Ovary (tissue), 9 donors: ENCODE measurements around the gene TIMELESS. TPM values are rescaled to one million over a fixed set of nuclear protein-coding genes. Genes with fewer than 3 reads are reported as not detected.

ENCODE experiments used
- DNase-seq, 5 donors: peaks; one replicate each; pipeline ENCODE4 v3.0.0-alpha.2; 2019 to 2020
- H3K27ac ChIP-seq, 2 donors: fragments of 200-600 bp; one replicate each; pipeline versions ENCODE4 v1.5.1 to v1.8.0; 2019 to 2022
- H3K27me3 ChIP-seq: fragments of 200-600 bp; one replicate; pipeline ENCODE4 v1.8.0; 2022
- H3K36me3 ChIP-seq: fragments of 200-600 bp; sonication (generic); one replicate; pipeline ENCODE4 v1.5.1; 2019
- H3K4me1 ChIP-seq: one replicate; pipeline ENCODE4 v1.8.1; 2013; ENCODE audit warnings: mild to moderate bottlenecking, moderate library complexity; ENCODE audit not compliant: insufficient read depth
- H3K4me3 ChIP-seq: fragments of 200-600 bp; sonication (generic); one replicate; pipeline ENCODE4 v1.5.1; 2017
- H3K9me3 ChIP-seq, 2 donors: fragments of 200-600 bp in 1 of 2; sonication (generic) in 1 of 2; one replicate each; pipeline versions ENCODE4 v1.5.1 to v1.8.1; 2013 to 2019; ENCODE audit warnings: mild to moderate bottlenecking in 1 of 2, moderate library complexity in 1 of 2
- EP300 ChIP-seq: sonication (generic); formaldehyde crosslinking; IDR thresholded peaks from one replicate; pipeline ENCODE4 v1.6.1; 2017; ENCODE audit warnings: antibody characterized with exemption
- POLR2A ChIP-seq: fragments of 450-650 bp; IDR thresholded peaks from one replicate; pipeline ENCODE4 v1.6.1; 2017; ENCODE audit warnings: antibody characterized with exemption, mild to moderate bottlenecking, moderate library complexity
- WGBS, 3 donors: extraction: QIAGEN DNeasy Blood & Tissue Kit in 1 of 3; methylation state at CpG; one replicate each; pipeline versions ENCODE4 v1.1.5 to v1.1.7; 2013 to 2017; 5-methylcytosine and 5-hydroxymethylcytosine counted together
- intact Hi-C, 4 donors: fragments of 100-400 bp; cut with DNase I; formaldehyde crosslinking; loops; one replicate each; pipeline versions ENCODE4 v1.11.0 to v1.15.1; 2022 to 2023
- polyA plus RNA-seq, 2 donors: library from polyadenylated mRNA; stranded (reverse); fragments of 200-250 nt in 1 of 2; fragments of 350-450 nt in 1 of 2; fragmentation: Illumina TruSeq in 1 of 2; extraction: RNeasy Lipid Tissue Mini Kit (QIAGEN cat#74804) in 1 of 2; gene quantifications; one replicate each; pipeline ENCODE4 v1.2.3, GENCODE V29; 2013 to 2014
- total RNA-seq, 7 donors: library from RNA; depleted of rRNA in 2 of 7; stranded (reverse); fragments of >200 nt in 2 of 7; fragmentation: NEBNext Ultra II Directional in 3 of 7; extraction: Animal tissue kit (Norgen Biotek cat#: 25700) in 3 of 7; gene quantifications; one replicate each; pipeline versions ENCODE4 v1.1.0 to v1.2.4, GENCODE V29; 2016 to 2023
- TF ChIP-seq, protein P1 (sequence below), 3 donors: fragments of 450-650 bp in 2 of 3; fragments of 200-600 bp in 1 of 3; IDR thresholded peaks; one replicate each; pipeline versions ENCODE4 v1.5.1 to v1.8.0; 2016 to 2022; ENCODE audit warnings: antibody characterized with exemption in 3 of 3, mild to moderate bottlenecking in 1 of 3
- donor health status: DM: no; HTN: no; CAD: no; lungs with moderate emphysema.
- donor health status: DM: no; HTN: no; CAD: no.
- donor health status: Bipolar disorder and iron deficiency.
- donor health status: DM: yes; HTN: yes; CAD: no.
- donor health status: DM: no; HTN: no; CAD: no.
- donor health status: DM: yes; HTN: yes; CAD: no.

Gene TIMELESS
- total and polyA plus RNA-seq, 9 donors: 2.1 to 6.4 (median 3.2) TPM

DNA sequence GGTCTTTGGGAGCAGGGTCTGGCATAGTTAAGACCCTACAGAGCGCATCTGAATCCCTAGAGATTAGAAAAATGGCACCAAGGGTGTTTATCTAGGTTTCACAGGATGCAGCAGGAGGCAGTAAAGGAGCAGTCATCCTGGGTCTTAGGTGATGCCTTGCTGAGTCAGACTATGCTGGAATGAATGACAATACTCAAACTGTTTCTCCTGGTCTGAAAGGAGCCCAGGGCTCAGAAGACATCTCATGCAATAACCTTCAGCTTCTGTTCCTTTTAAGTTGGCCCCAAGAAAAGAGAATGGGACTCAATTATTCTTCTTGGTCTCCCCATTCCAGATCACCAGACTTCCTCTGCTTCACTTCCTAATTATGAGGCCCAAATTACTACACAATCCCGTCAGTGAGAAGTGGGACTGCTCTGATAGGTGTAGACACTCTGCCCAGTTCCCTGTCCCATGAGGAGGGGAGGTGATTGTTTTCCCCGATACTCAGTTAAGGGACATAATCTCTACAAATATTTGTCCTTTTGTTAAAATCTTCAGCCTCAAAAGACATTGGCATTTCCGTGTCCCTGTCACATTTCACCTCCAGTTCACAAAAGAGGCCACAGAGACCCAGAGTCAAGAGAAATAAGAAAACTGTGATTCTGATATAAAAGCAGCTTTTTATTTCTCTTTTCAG is 71.8 kb downstream of the TIMELESS start:
- no peak for DNase-seq
- intact Hi-C loops: loop anchor here in 1 of 4 donors (10.0 kb wide), 1 partner anchor 67 kb away; the partner anchor contains the start of gene TIMELESS
- H3K4me3 ChIP-seq: no peak overlapping the region
- TF ChIP-seq POLR2A (no peak), EP300 (no peak)
- TF ChIP-seq, protein P1, sequence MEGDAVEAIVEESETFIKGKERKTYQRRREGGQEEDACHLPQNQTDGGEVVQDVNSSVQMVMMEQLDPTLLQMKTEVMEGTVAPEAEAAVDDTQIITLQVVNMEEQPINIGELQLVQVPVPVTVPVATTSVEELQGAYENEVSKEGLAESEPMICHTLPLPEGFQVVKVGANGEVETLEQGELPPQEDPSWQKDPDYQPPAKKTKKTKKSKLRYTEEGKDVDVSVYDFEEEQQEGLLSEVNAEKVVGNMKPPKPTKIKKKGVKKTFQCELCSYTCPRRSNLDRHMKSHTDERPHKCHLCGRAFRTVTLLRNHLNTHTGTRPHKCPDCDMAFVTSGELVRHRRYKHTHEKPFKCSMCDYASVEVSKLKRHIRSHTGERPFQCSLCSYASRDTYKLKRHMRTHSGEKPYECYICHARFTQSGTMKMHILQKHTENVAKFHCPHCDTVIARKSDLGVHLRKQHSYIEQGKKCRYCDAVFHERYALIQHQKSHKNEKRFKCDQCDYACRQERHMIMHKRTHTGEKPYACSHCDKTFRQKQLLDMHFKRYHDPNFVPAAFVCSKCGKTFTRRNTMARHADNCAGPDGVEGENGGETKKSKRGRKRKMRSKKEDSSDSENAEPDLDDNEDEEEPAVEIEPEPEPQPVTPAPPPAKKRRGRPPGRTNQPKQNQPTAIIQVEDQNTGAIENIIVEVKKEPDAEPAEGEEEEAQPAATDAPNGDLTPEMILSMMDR (IDR thresholded peaks at IDR 0.05): no peak
- H3K36me3 ChIP-seq: no peaks in the 10 kb centered on the region
- no peak overlapping the region for H3K27ac ChIP-seq
- H3K9me3 ChIP-seq: no peaks in the 10 kb centered on the region
- 60 to 72% (median 63%) methylated on average over 4 of the region's 4 CpGs for WGBS, 3 donors
- no peaks in the 10 kb centered on the region for H3K4me1 ChIP-seq
- no peaks in the 10 kb centered on the region for H3K27me3 ChIP-seq

DNA sequence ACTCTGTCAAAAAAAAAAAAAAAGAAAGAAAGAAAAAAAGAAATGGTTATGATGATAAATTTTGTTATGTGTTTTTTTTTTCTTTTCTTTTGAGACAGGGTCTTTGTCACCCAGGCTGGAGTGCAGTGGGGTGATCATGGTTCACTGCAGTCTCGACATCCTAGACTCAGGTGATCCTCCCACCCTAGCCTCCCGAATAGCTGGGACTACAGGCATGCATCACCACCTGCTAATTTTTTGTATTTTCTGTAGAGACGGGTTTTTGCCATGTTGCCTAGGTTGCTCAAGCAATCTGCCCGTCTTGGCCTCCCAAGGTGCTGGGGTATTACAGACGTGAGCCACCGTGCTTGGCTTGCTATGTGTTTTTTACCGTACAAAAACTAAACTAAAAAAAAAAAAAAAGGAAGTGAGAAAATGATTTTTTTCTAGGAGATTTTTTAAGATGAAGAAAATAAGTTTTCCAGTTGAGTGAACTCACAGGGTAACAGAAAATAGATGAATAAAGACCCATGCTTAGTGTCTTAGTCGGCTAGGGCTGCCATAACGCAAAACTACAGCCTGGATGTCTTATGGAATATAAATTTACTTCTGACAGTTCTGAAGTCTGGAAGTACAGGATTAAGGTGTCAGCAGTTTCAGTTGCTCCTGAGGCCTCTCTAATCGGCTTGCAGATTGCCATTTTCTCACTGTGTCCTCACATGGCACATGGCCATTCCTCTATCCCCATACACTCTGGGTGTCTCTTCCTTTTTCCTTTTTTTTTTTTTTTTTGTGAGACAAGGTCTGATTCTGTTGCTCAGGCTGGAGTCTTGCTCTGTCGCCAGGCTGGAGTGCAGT is 73.4 kb downstream of the TIMELESS start:
- Histone ChIP-seq H3K36me3 (no peaks in the 10 kb centered on the region), H3K9me3 (no peaks in the 10 kb centered on the region), H3K4me3 (no peak overlapping the region), H3K27me3 (no peaks in the 10 kb centered on the region), H3K27ac (no peak overlapping the region), H3K4me1 (no peaks in the 10 kb centered on the region)
- intact Hi-C loops: loop anchor here in 1 of 4 donors (10.0 kb wide), 1 partner anchor 69 kb away; the partner anchor contains the start of gene TIMELESS
- no peak for DNase-seq
- TF ChIP-seq, protein P1 (IDR thresholded peaks at IDR 0.05): no peak
- TF ChIP-seq EP300: no peak
- TF ChIP-seq POLR2A: no peak
- 65 to 70% (median 67%) methylated on average over 11 of the region's 11 CpGs for WGBS, 3 donors

DNA sequence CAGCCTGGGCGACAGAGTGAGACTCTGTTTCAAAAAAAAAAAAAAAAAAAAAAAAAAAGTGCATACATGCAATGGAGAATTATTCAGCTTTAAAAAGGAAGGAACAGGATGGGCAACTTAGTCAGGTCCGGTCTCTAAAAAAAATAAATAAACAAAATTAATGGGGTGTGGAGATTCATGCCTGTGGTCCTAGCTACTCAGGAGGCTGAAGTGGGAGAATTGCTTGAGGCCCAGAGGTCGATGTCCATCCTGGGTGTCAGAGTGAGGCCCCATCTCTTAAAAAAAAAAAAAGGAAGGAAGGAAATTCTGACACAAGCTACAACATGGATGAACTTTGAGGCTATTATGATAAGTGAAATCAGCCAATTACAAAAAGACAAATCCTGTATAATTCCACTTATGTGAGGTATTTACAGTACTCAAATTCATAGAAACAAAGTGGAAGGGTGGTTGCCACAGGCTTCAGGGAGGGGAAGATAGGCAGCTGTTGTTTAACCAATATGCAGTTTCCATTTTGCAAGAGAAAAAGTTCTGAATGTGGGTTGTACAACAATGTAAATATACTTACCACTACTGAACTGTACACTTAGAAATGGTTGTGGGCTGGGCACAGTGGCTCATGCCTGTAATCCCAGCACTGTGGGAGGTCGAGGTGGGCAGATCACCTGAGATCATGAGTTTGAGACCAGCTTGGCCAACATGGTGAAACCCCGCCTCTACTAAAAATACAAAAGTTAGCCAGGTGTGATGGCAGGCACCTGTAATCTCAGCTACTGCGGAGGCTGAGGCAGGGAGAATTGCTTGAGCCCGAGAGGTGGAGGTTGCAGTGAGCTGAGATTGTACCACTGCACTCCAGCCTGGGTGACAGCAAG is 74.3 kb downstream of the TIMELESS start:
- TF ChIP-seq EP300 (no peak), POLR2A (no peak)
- TF ChIP-seq, protein P1 (IDR thresholded peaks at IDR 0.05): no peak
- 71 to 75% (median 74%) methylated on average over 7 of the region's 7 CpGs for WGBS, 3 donors
- intact Hi-C loops: loop anchor here in 1 of 4 donors (10.0 kb wide), 1 partner anchor 70 kb away; the partner anchor contains the start of gene TIMELESS
- H3K9me3 ChIP-seq: no peaks in the 10 kb centered on the region
- H3K36me3 ChIP-seq: no peaks in the 10 kb centered on the region
- DNase-seq: no peak
- no peak overlapping the region for H3K27ac ChIP-seq
- H3K27me3 ChIP-seq: no peaks in the 10 kb centered on the region
- no peaks in the 10 kb centered on the region for H3K4me1 ChIP-seq
- no peak overlapping the region for H3K4me3 ChIP-seq

DNA sequence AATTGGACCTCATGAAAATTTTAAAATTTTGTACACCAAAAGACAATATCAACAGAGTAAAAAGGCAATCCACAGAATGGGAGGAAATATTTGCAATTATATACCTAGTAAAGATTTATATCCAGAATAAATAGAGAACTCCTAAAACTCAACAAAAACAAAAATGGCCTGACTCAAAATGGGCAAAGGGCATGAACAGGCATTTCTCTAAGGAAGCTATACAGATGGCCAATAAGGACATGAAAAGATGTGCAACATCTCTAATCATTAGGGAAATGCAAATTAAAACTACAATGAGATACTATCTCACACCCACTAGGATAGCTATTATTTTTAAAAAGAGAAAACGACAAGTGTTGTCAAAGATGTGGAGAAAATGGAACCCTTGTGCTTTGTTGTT is 75.7 kb downstream of the TIMELESS start:
- H3K4me1 ChIP-seq: no peaks in the 10 kb centered on the region
- no peaks in the 10 kb centered on the region for H3K9me3 ChIP-seq
- H3K27ac ChIP-seq: no peak overlapping the region
- H3K36me3 ChIP-seq: no peaks in the 10 kb centered on the region
- H3K4me3 ChIP-seq: no peak overlapping the region
- DNase-seq: no peak
- intact Hi-C loops: loop anchor here in 1 of 4 donors (10.0 kb wide), 1 partner anchor 71 kb away; the partner anchor contains the start of gene TIMELESS
- no peaks in the 10 kb centered on the region for H3K27me3 ChIP-seq
- 92 to 94% (median 92%) methylated on average over 1 of the region's 1 CpG for WGBS, 3 donors
- TF ChIP-seq EP300: no peak
- no peak for TF ChIP-seq POLR2A
- TF ChIP-seq, protein P1 (IDR thresholded peaks at IDR 0.05): no peak
